ENCODE results near the gene CDCP2.
"Not testable (repeated sequence)": the region's sequence is repeated elsewhere in the genome, so short reads cannot be mapped to it uniquely, and the experiment has no call there.

CDCP2 gene

GRCh38 chr1:54168206-54168965, 15.6 kb upstream of the CDCP2 start:
- no peak for DNase-seq (ENCODE audit: low read depth)

GRCh38 chr1:54167422-54168139, 14.8 kb upstream of the CDCP2 start:
- no peak for DNase-seq (ENCODE audit: low read depth)

GRCh38 chr1:54166357-54166756, 13.6 kb upstream of the CDCP2 start:
- DNase-seq (ENCODE audit: low read depth) = not testable (repeated sequence)

GRCh38 chr1:54165146-54165545, 12.3 kb upstream of the CDCP2 start:
- no peak for DNase-seq (ENCODE audit: low read depth)

- DNase-seq (ENCODE audit: low read depth) = no peak
These were observed 10.8 kb upstream of the CDCP2 start for GRCh38 chr1:54163573-54163972.

- DNase-seq (ENCODE audit: low read depth) = no peak
These were observed 10.3 kb upstream of the CDCP2 start for GRCh38 chr1:54163051-54163450.

- DNase-seq (ENCODE audit: low read depth) = no peak
These were observed 8.8 kb upstream of the CDCP2 start for GRCh38 chr1:54161495-54162168.

- DNase-seq (ENCODE audit: low read depth) = no peak
These were observed 7.6 kb upstream of the CDCP2 start for GRCh38 chr1:54160351-54160750.

- DNase-seq (ENCODE audit: low read depth) = no peak
These were observed 7.0 kb upstream of the CDCP2 start for GRCh38 chr1:54159733-54160316.

GRCh38 chr1:54158071-54158470, 5.3 kb upstream of the CDCP2 start:
- no peak for DNase-seq (ENCODE audit: low read depth)

- DNase-seq (ENCODE audit: low read depth) = no peak
These were observed 4.6 kb upstream of the CDCP2 start for GRCh38 chr1:54157401-54157800.

GRCh38 chr1:54156986-54157385, 4.2 kb upstream of the CDCP2 start:
- DNase-seq (ENCODE audit: low read depth) = no peak

GRCh38 chr1:54156201-54156600, 3.4 kb upstream of the CDCP2 start:
- no peak for DNase-seq (ENCODE audit: low read depth)

- DNase-seq (ENCODE audit: low read depth) = no peak
These were observed 987 bp upstream of the CDCP2 start for GRCh38 chr1:54153535-54154439.

GRCh38 chr1:54151013-54151412, 1.8 kb downstream of the CDCP2 start:
- no peak for DNase-seq (ENCODE audit: low read depth)

- DNase-seq (ENCODE audit: low read depth) = no peak
These were observed 3.1 kb downstream of the CDCP2 start for GRCh38 chr1:54149734-54150133.

- no peak for DNase-seq (ENCODE audit: low read depth)
These were observed 8.4 kb downstream of the CDCP2 start for GRCh38 chr1:54144366-54144765.

GRCh38 chr1:54142146-54142900, 10.5 kb downstream of the CDCP2 start:
- DNase-seq (ENCODE audit: low read depth) = no peak

- no peak for DNase-seq (ENCODE audit: low read depth)
These were observed 13.1 kb downstream of the CDCP2 start for GRCh38 chr1:54139711-54140110.

GRCh38 chr1:54138994-54139393, 13.8 kb downstream of the CDCP2 start:
- no peak for DNase-seq (ENCODE audit: low read depth)

GRCh38 chr1:54137534-54138061, 15.2 kb downstream of the CDCP2 start:
- no peak for DNase-seq (ENCODE audit: low read depth)
